NB4 (cell line): Measurements from ENCODE around the gene AMOTL1.

Source experiments
- DNase-seq: peaks from one replicate; pipeline ENCODE4 v3.0.0; 2010; ENCODE audit warnings: low read depth
- H3K4me3 ChIP-seq: one replicate; pipeline ENCODE4 v1.5.1; 2011; ENCODE audit warnings: mild to moderate bottlenecking, low read depth, low read length, moderate library complexity
- MYC ChIP-seq: IDR thresholded peaks from 2 replicates; pipeline ENCODE4 v1.6.1; 2011; ENCODE audit warnings: low read depth, low read length
- POLR2A ChIP-seq: IDR thresholded peaks from 2 replicates; pipeline ENCODE4 v1.6.1; 2011; ENCODE audit warnings: mild to moderate bottlenecking; ENCODE audit not compliant: insufficient read length; ENCODE audit errors: extremely low read depth
- TF ChIP-seq, protein P1 (sequence below): IDR thresholded peaks from 2 replicates; pipeline ENCODE4 v1.6.1; 2011; ENCODE audit warnings: low read depth, low read length
- TF ChIP-seq, protein P2 (sequence below): IDR thresholded peaks from one replicate; pipeline ENCODE4 v1.5.1; 2012; ENCODE audit warnings: low read depth, low read length

The AMOTL1 gene

DNA sequence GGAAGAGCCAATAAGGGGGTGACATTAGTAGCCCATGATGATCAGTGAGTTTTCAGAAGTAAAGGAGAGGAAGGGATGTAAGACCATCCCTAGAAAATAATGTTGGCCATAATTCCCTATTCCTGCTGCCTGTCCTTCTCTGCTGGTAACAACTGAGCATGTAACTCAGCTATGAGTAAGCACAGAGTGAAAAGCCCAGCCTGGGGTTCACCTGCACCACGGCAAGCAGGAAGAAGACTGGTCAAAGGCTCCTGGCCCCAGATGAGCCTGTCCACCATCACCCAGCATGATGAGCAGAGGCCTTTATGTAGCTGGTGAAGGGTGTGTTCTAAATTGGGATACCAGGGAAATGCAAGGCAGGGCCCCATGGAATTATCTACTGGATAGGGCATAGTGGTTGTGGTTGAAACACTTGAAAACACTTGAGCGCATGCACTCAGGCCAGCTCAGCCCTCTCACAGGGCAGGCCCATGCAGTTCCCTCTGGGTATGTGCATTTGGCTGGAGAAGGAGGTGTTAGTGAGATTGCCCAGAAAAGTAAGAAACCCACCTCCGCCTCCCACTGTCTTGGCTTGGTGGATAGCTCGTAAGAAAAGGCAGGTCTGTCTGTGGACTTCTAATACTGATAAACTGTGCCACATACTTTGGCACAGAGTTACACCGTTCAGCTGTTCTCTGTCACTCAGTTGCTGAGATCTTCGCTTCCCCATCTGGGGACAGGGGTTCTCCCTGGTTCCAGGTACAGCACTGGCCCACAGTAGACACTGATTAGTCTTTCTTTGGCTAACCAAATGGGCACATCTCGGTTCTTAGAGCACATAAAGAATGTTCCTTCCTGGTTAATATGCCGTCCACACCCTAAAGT is 86.8 kb downstream of the AMOTL1 start:
- H3K4me3 ChIP-seq, result no peak overlapping the region
- DNase-seq, result no peak
- TF ChIP-seq, protein P1, sequence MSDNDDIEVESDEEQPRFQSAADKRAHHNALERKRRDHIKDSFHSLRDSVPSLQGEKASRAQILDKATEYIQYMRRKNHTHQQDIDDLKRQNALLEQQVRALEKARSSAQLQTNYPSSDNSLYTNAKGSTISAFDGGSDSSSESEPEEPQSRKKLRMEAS, result no peak
- TF ChIP-seq POLR2A (no peak), MYC (no peak)
- TF ChIP-seq, protein P2, sequence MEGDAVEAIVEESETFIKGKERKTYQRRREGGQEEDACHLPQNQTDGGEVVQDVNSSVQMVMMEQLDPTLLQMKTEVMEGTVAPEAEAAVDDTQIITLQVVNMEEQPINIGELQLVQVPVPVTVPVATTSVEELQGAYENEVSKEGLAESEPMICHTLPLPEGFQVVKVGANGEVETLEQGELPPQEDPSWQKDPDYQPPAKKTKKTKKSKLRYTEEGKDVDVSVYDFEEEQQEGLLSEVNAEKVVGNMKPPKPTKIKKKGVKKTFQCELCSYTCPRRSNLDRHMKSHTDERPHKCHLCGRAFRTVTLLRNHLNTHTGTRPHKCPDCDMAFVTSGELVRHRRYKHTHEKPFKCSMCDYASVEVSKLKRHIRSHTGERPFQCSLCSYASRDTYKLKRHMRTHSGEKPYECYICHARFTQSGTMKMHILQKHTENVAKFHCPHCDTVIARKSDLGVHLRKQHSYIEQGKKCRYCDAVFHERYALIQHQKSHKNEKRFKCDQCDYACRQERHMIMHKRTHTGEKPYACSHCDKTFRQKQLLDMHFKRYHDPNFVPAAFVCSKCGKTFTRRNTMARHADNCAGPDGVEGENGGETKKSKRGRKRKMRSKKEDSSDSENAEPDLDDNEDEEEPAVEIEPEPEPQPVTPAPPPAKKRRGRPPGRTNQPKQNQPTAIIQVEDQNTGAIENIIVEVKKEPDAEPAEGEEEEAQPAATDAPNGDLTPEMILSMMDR, result no peak

DNA sequence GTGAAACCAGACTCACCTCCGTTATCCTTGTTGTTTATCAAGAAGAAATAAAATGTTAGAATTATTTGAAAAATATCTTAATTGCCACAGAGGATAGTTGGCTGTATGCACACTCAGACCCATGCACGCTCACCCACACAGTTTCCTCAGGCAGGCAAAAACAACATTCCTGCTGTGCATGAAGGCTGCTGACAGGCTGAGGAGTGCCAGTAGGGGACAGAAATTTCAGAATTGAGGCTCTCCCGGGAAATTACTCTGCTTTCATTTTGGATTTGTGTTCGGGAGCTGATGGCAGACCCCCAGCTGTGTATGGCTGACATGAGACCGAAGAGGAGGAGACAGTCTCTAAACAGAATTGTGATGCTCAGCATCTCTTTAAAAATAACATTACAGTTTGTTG is 87.5 kb downstream of the AMOTL1 start:
- no peak for DNase-seq
- no peak for TF ChIP-seq POLR2A
- no peak for TF ChIP-seq MYC
- TF ChIP-seq, protein P1, result no peak
- TF ChIP-seq, protein P2, result no peak
- H3K4me3 ChIP-seq, result no peak overlapping the region

DNA sequence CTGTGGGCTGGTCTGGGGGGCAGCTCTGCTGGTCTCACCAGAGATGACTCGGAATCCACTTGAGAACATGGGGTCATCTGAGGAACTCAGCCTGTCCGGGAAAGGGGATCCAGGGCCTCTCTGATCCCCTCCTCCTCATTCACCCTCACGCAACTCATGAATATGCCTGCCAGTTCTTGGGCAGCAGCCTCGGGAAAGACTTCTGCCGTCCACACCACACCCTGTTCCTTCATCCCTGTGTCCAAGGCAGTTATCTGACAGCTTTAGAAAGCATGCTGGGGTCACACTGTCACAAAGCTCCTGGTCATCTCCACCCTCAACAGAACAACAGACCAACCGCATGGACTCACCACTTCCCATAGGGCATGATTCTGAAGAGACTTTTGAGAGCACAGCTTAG is 88.3 kb downstream of the AMOTL1 start:
- no peak for DNase-seq
- H3K4me3 ChIP-seq, result no peak overlapping the region
- no peak for TF ChIP-seq POLR2A
- TF ChIP-seq, protein P2, result no peak
- TF ChIP-seq, protein P1, result no peak
- TF ChIP-seq MYC, result no peak

DNA sequence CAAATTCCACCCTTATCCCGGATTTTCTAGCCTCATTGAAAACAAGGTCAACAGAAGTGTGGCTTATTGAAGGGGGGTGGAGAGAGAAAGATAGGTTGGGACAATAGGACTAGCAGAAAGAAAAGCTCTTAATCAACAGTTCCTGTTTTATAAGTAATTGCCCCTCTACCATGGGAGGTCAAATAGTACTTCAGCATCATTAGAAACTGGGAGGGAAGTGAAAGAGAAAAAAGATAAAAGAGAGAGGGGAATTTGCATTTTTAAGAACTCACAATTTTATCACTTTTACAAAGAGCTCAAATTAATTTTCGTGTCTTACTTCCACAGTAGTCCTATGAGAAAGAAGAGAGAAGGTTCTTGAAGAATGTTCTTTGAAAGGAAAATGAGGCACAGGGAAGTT is 89.2 kb downstream of the AMOTL1 start:
- TF ChIP-seq, protein P1, result no peak
- TF ChIP-seq, protein P2, result no peak
- no peak for TF ChIP-seq POLR2A
- TF ChIP-seq MYC, result no peak
- no peak overlapping the region for H3K4me3 ChIP-seq
- DNase-seq, result no peak

DNA sequence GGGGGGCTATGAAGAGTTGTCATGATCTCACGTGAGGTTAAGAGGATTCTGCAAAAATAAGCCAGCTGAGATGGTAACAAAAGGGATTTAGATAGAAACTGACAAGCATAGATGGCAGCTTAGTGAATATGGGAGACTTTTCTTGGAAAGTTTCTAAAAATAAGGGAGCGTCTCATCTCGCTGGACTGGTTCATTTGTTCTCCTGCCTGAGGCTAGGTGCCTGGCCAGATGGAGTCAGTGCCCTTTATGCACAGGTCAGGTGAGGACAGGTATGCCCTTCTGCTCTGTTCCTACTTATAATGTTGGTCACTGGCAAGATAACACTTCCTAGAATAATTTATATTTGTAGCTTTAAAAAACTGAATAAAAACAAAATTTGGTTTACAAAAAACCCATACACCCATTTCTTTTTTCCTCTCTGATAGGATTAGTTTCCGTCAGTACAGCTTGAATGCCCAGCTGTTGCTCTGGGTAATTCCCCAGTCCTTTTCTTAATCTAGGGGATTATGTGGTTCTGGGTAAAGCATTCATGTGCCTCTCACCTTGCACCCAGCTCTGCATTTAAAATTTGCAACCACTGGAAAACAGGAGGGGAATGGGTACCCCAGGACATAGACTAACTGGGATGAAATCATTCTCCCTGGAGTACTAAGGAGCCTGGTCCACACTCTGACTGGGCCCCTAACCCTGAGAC is 90.0 kb downstream of the AMOTL1 start:
- no peak overlapping the region for H3K4me3 ChIP-seq
- DNase-seq, result no peak
- TF ChIP-seq, protein P2, result no peak
- TF ChIP-seq MYC (no peak), POLR2A (no peak)
- TF ChIP-seq, protein P1, result no peak
